Liver (tissue), 9 donors: ENCODE results near the gene IRAK1BP1. TPM values are rescaled to one million over a fixed set of nuclear protein-coding genes. Genes with fewer than 3 reads are reported as not detected.

Source experiments
- DNase-seq: peaks from one replicate; pipeline ENCODE4 v3.0.0-alpha.2; 2017; ENCODE audit warnings: low spot score
- H3K27ac ChIP-seq, 2 donors: one replicate each; pipeline ENCODE4 v1.7.0; 2013; ENCODE audit warnings: inconsistent platforms in 2 of 2, low read length in 2 of 2, control low read depth in 1 of 2, low read depth in 1 of 2, mild to moderate bottlenecking in 1 of 2
- H3K27me3 ChIP-seq, 4 donors: one replicate each; pipeline versions ENCODE4 v1.6.1 to v1.7.0; 2013; ENCODE audit warnings: low read length in 3 of 4, inconsistent platforms in 1 of 4, mild to moderate bottlenecking in 1 of 4, moderate library complexity in 1 of 4; ENCODE audit not compliant: control insufficient read depth in 4 of 4, insufficient read depth in 4 of 4
- H3K36me3 ChIP-seq, 4 donors: one replicate each; pipeline versions ENCODE4 v1.6.1 to v1.7.0; 2013; ENCODE audit warnings: low read length in 3 of 4, mild to moderate bottlenecking in 3 of 4, low read depth in 1 of 4, moderate library complexity in 1 of 4; ENCODE audit not compliant: control insufficient read depth in 4 of 4, insufficient read depth in 3 of 4
- H3K4me1 ChIP-seq, 4 donors: one replicate each; pipeline versions ENCODE4 v1.6.1 to v1.7.0; 2013; ENCODE audit warnings: low read length in 3 of 4, mild to moderate bottlenecking in 3 of 4, moderate library complexity in 1 of 4; ENCODE audit not compliant: control insufficient read depth in 4 of 4, insufficient read depth in 4 of 4
- H3K4me3 ChIP-seq, 3 donors: one replicate each; pipeline versions ENCODE4 v1.6.1 to v1.7.0; 2013; ENCODE audit warnings: low read length in 3 of 3, control low read depth in 1 of 3, low read depth in 1 of 3, mild to moderate bottlenecking in 1 of 3
- H3K9ac ChIP-seq, 2 donors: one replicate each; pipeline ENCODE4 v1.7.0; 2013; ENCODE audit warnings: low read length in 2 of 2, mild to moderate bottlenecking in 2 of 2, moderate library complexity in 2 of 2, control low read depth in 1 of 2, low read depth in 1 of 2
- H3K9me3 ChIP-seq, 4 donors: one replicate each; pipeline versions ENCODE4 v1.6.1 to v1.7.0; 2013; ENCODE audit warnings: low read length in 3 of 4; ENCODE audit not compliant: control insufficient read depth in 4 of 4
- ATF3 ChIP-seq: IDR thresholded peaks from 2 replicates; pipeline ENCODE4 v1.6.1; 2016; ENCODE audit warnings: antibody characterized with exemption
- CTCF ChIP-seq: fragments of 150-350 bp; IDR thresholded peaks from 2 replicates; pipeline ENCODE4 v1.5.1; 2017; ENCODE audit warnings: improper control_type of control experiment, low read depth, low read length; ENCODE audit not compliant: missing input control
- EGR1 ChIP-seq, 2 donors: IDR thresholded peaks; 2 replicates each; pipeline ENCODE4 v1.6.1; 2016 to 2018; ENCODE audit warnings: antibody characterized with exemption in 2 of 2, low read depth in 2 of 2
- FOXA1 ChIP-seq: IDR thresholded peaks from 2 replicates; pipeline ENCODE4 v1.6.1; 2016; ENCODE audit warnings: antibody characterized with exemption
- FOXA2 ChIP-seq: IDR thresholded peaks from 2 replicates; pipeline ENCODE4 v1.6.1; 2016; ENCODE audit warnings: antibody characterized with exemption
- GABPA ChIP-seq, 2 donors: IDR thresholded peaks in 1 of 2; conservative IDR thresholded peaks in 1 of 2; 2 replicates each; pipeline ENCODE4 v1.6.1; 2016; ENCODE audit warnings: antibody characterized with exemption in 2 of 2, mild to moderate bottlenecking in 1 of 2, moderate library complexity in 1 of 2
- HNF4G ChIP-seq: IDR thresholded peaks from 2 replicates; pipeline ENCODE4 v1.6.1; 2016; ENCODE audit warnings: antibody characterized with exemption
- JUND ChIP-seq, 2 donors: IDR thresholded peaks; 2 replicates each; pipeline ENCODE4 v1.6.1; 2016; ENCODE audit warnings: antibody characterized with exemption in 2 of 2
- MAX ChIP-seq: IDR thresholded peaks from 2 replicates; pipeline ENCODE4 v1.6.1; 2016; ENCODE audit warnings: antibody characterized with exemption
- NR2F2 ChIP-seq: IDR thresholded peaks from 2 replicates; pipeline ENCODE4 v1.6.1; 2016; ENCODE audit warnings: antibody characterized with exemption
- RAD21 ChIP-seq, 2 donors: IDR thresholded peaks; 2 replicates each; pipeline ENCODE4 v1.6.1; 2016; ENCODE audit warnings: antibody characterized with exemption in 2 of 2, mild to moderate bottlenecking in 2 of 2
- RXRA ChIP-seq, 2 donors: IDR thresholded peaks; 2 replicates each; pipeline ENCODE4 v1.6.1; 2017 to 2018; ENCODE audit warnings: antibody characterized with exemption in 2 of 2, mild to moderate bottlenecking in 1 of 2
- SP1 ChIP-seq: IDR thresholded peaks from 2 replicates; pipeline ENCODE4 v1.6.1; 2018; ENCODE audit warnings: antibody characterized with exemption, mild to moderate bottlenecking
- TAF1 ChIP-seq: conservative IDR thresholded peaks from 2 replicates; pipeline ENCODE4 v1.6.1; 2016; ENCODE audit warnings: antibody characterized with exemption, mild to moderate bottlenecking
- ZBTB33 ChIP-seq: IDR thresholded peaks from 2 replicates; pipeline ENCODE4 v1.6.1; 2016; ENCODE audit warnings: antibody characterized with exemption
- WGBS: extraction: QIAGEN DNeasy Blood & Tissue Kit; methylation state at CpG from one replicate; pipeline ENCODE4 v1.1.7; 2013; 5-methylcytosine and 5-hydroxymethylcytosine counted together
- polyA plus RNA-seq, 2 donors: library from polyadenylated mRNA; stranded (reverse) in 1 of 2; unstranded in 1 of 2; fragments of 200-250 nt in 1 of 2; fragments of >200 nt in 1 of 2; fragmentation: Nextera tagmentation in 1 of 2; extraction: Ambion mirVana in 1 of 2; gene quantifications; one replicate each; pipeline versions ENCODE4 v1.2.1 to v1.2.3, GENCODE V29; 2013 to 2015
- total RNA-seq, 2 donors: library from RNA; depleted of rRNA; stranded (reverse); fragments of >200 nt; gene quantifications; one replicate each; pipeline ENCODE4 v1.2.3, GENCODE V29; 2014
- donor health status: healthy.
- donor health status: healthy.
- donor health status: healthy.
- donor health status: healthy.
- donor health status: healthy.

The IRAK1BP1 gene
- total and polyA plus RNA-seq, 4 donors, result 0.46 to 2.2 (median 0.77) TPM

- Histone ChIP-seq H3K9me3 (no peaks in the 10 kb centered on the region), H3K4me1 (peaks cover 0 to 6% (median 5%) of the 10 kb centered on the region in 4 donors), H3K9ac (no peak overlapping the region), H3K27ac (no peak overlapping the region), H3K4me3 (peak overlapping the region in 2 of 3 donors; percentile 49 to 58), H3K36me3 (no peaks in the 10 kb centered on the region), H3K27me3 (peaks cover 0 to 3% (median 1%) of the 10 kb centered on the region in 4 donors)
- TF ChIP-seq RXRA (IDR thresholded peaks at IDR 0.05) (no peak), MAX (no peak), HNF4G (no peak), SP1 (no peak), NR2F2 (no peak), EGR1 (IDR thresholded peaks at IDR 0.05; ENCODE audit: low read depth in 2 of 2) (no peak)
- 5% methylated on average over 49 of the region's 49 CpGs for WGBS
- peak; percentile 35 for DNase-seq
These were observed 43.3 kb downstream of the IRAK1BP1 start for GRCh38 chr6:78910591-78911171.

GRCh38 chr6:78911218-78911940 lies 44.0 kb downstream of the IRAK1BP1 start:
- H3K36me3 ChIP-seq, result no peaks in the 10 kb centered on the region
- H3K4me1 ChIP-seq, result peaks cover 0 to 6% (median 5%) of the 10 kb centered on the region in 4 donors
- WGBS, result 59% methylated on average over 9 of the region's 9 CpGs
- H3K27ac ChIP-seq, result no peak overlapping the region
- TF ChIP-seq ATF3 (no peak), FOXA2 (no peak), GABPA (IDR thresholded peaks at IDR 0.05 in 1 of 2, conservative IDR thresholded peaks at IDR 0.05 in 1 of 2) (no peak), HNF4G (no peak), TAF1 (no peak), CTCF (no peak), RAD21 (IDR thresholded peaks at IDR 0.05) (no peak), JUND (IDR thresholded peaks at IDR 0.05) (no peak), FOXA1 (no peak), ZBTB33 (no peak), EGR1 (IDR thresholded peaks at IDR 0.05; ENCODE audit: low read depth in 2 of 2) (no peak)
- H3K9me3 ChIP-seq, result no peaks in the 10 kb centered on the region
- no peak overlapping the region for H3K9ac ChIP-seq
- H3K27me3 ChIP-seq, result peaks cover 0 to 3% (median 1%) of the 10 kb centered on the region in 4 donors
- peak overlapping the region in 1 of 3 donors; percentile 49 for H3K4me3 ChIP-seq
- no peak for DNase-seq
